HFFc6 (cell line): ENCODE measurements around the gene TLE4. TPM values are rescaled to one million over a fixed set of nuclear protein-coding genes. Genes with fewer than 3 reads are reported as not detected.

ENCODE experiments used
- DNase-seq: peaks from one replicate; pipeline ENCODE4 v3.0.0-alpha.2; 2018
- H3K27ac Mint-ChIP-seq: 2 replicates; pipeline ENCODE4 v1.8.0; 2020; ENCODE audit warnings: mild to moderate bottlenecking, mixed read lengths
- H3K27me3 Mint-ChIP-seq: 2 replicates; pipeline ENCODE4 v1.8.0; 2021; ENCODE audit warnings: mild to moderate bottlenecking, moderate library complexity, mixed read lengths; ENCODE audit not compliant: insufficient read depth
- H3K36me3 Mint-ChIP-seq: 2 replicates; pipeline ENCODE4 v1.8.0; 2021; ENCODE audit warnings: low read depth, mixed read lengths
- H3K4me1 Mint-ChIP-seq: 2 replicates; pipeline ENCODE4 v1.8.0; 2020; ENCODE audit warnings: low read depth, mixed read lengths
- H3K4me3 Mint-ChIP-seq: 2 replicates; pipeline ENCODE4 v1.8.0; 2020; ENCODE audit warnings: mild to moderate bottlenecking, moderate library complexity, mixed read lengths
- H3K9me3 Mint-ChIP-seq: 2 replicates; pipeline ENCODE4 v1.8.0; 2020; ENCODE audit warnings: mild to moderate bottlenecking, mixed read lengths
- total RNA-seq, 6 experiments: library from RNA; stranded (reverse); fragmentation: NEBNext Ultra II Directional; extraction: Animal tissue kit (Norgen Biotek cat#: 25700); gene quantifications; 2 replicates in 1 of 6; 3 replicates in 5 of 6; pipeline ENCODE4 v1.2.3, GENCODE V29; 2021
- TF ChIP-seq, protein P1 (sequence below): fragments of 200-600 bp; sonication (generic); IDR thresholded peaks from 2 replicates; pipeline ENCODE4 v1.5.0; 2021; ENCODE audit warnings: antibody characterized with exemption, mild to moderate bottlenecking

TLE4 gene
- total RNA-seq, 6 experiments from 2014 or later: 126 to 186 (median 139) TPM

DNA sequence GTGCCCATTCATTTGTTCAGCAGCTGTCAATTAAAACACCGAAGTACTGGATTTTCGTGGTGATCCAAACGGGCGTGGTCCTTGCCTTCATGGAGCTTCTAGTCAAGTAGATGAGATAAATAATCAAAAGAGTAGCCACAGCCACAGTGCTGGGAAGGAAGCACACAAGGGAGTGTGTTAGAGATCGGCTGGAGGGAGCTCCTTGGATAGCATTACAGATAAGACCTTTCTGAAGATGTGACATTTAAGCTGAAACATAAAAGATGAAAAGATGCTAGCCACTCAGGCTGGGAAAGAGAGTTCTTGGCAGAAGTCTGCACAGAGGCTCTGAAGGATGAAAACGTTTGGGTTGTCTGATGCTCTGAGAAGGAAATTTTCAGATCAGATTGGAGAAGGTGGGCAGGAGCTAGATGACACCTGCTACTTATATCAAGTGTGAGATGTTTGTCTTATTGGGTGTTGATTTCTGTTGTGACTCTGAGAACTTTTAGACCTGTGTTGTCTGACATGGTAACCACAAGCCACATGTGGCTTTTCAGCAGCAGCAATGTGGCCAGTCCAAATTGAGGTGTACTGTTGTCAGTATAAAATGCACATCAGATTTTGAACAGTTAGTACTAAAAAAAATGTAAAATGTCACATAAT is 123.9 kb downstream of the TLE4 start:
- Mint-ChIP-seq H3K4me1 (peaks cover 90% of the 10 kb centered on the region), H3K27me3 (peaks cover 26% of the 10 kb centered on the region), H3K27ac (peak overlapping the region; percentile 63), H3K9me3 (no peaks in the 10 kb centered on the region; the same call in 1 of the 2 replicates), H3K36me3 (peaks cover 57% of the 10 kb centered on the region), H3K4me3 (peak overlapping the region; percentile 27; the same call in 1 of the 2 replicates)
- TF ChIP-seq, protein P1, sequence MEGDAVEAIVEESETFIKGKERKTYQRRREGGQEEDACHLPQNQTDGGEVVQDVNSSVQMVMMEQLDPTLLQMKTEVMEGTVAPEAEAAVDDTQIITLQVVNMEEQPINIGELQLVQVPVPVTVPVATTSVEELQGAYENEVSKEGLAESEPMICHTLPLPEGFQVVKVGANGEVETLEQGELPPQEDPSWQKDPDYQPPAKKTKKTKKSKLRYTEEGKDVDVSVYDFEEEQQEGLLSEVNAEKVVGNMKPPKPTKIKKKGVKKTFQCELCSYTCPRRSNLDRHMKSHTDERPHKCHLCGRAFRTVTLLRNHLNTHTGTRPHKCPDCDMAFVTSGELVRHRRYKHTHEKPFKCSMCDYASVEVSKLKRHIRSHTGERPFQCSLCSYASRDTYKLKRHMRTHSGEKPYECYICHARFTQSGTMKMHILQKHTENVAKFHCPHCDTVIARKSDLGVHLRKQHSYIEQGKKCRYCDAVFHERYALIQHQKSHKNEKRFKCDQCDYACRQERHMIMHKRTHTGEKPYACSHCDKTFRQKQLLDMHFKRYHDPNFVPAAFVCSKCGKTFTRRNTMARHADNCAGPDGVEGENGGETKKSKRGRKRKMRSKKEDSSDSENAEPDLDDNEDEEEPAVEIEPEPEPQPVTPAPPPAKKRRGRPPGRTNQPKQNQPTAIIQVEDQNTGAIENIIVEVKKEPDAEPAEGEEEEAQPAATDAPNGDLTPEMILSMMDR: no peak
- no peak for DNase-seq

DNA sequence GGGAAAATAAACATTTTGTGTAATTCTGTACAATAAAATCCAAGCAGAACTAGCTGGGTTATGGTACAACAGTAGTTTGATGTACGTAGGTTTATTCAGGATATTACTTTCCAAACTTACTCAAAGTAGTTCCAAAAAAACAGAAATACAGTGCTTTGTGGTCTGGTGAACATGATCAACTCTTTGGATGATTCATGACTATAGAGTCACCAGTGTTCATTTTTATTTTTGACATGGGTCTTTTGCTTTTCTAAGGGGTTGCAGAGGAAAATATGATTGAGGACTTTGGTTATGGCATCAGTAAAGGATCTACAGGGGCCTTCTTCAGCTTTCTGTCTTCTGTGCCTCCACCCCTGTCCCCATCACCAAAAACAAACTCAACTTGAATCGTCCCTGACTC is 127.2 kb downstream of the TLE4 start:
- no peak for DNase-seq
- no peak overlapping the region for H3K27ac Mint-ChIP-seq
- no peak overlapping the region for H3K4me3 Mint-ChIP-seq

DNA sequence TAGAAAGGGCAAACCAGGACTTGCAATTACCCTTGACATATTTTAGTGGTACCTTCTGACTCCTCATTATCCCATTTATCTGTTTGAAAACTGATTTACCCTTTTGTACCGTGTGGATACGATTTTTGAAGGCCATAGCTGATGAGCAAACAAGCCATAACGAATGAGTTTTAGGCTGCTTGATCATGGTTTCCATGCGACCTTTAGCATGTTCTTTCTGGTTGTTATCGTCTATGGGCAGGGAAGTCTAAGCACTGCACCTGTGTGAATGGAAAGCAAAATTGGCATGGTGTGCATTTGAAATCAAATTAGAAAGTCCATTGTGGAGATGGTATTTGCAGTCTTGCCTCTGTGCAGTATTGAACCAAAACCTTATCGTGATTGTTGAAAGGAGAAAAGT is 127.7 kb downstream of the TLE4 start:
- Mint-ChIP-seq H3K4me1 (peaks cover 86% of the 10 kb centered on the region), H3K9me3 (no peaks in the 10 kb centered on the region; the same call in 1 of the 2 replicates), H3K27ac (no peak overlapping the region), H3K4me3 (no peak overlapping the region), H3K27me3 (peaks cover 21% of the 10 kb centered on the region), H3K36me3 (peaks cover 61% of the 10 kb centered on the region)
- TF ChIP-seq, protein P1: no peak
- DNase-seq: no peak

More for the DNA sequence above, 127.2 kb downstream of the TLE4 start:
- Mint-ChIP-seq H3K9me3 (no peaks in the 10 kb centered on the region; the same call in 1 of the 2 replicates), H3K27me3 (peaks cover 22% of the 10 kb centered on the region), H3K36me3 (peaks cover 56% of the 10 kb centered on the region), H3K4me1 (peaks cover 90% of the 10 kb centered on the region)
- TF ChIP-seq, protein P1: no peak

DNA sequence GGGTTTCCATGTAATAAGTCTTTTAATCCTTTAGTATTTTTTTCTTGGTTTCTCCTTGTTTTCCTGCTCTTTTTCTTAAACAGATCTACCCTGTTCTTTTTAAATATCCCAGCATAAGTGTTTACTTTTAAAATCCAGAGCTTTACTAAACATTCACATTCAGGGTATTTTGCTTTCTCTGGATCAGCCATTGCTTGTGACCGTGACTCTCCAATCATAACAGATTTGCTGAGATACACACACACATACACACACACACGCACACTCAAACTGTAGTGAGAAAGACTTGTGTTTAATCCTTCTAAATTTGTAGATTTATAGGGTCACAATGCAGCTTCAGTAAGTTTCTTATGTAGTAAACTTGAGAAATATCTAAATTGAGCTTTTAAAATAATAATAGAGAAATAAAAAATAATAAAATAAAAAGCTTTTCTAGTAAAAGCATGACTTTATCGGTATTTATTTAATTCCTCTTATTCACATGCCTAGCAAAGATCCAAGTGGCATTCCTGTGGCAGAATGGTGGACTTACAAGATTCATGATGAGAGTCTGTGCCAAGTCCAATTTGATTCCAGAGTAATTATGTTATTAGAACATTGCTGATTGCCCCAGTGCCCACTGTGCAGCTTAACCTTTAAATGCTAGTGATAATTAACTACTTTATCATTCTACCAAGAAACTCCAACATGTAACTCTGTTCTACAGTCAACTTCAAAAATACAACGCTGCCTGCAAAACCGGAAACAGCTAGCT is 129.0 kb downstream of the TLE4 start:
- Mint-ChIP-seq H3K4me3 (no peak overlapping the region), H3K9me3 (no peaks in the 10 kb centered on the region; the same call in 1 of the 2 replicates), H3K4me1 (peaks cover 80% of the 10 kb centered on the region), H3K27me3 (peaks cover 19% of the 10 kb centered on the region), H3K36me3 (peaks cover 68% of the 10 kb centered on the region), H3K27ac (0 out of 2 replicates have a peak overlapping the region, but pooled peaks have one; percentile 3)
- TF ChIP-seq, protein P1: no peak
- no peak for DNase-seq

DNA sequence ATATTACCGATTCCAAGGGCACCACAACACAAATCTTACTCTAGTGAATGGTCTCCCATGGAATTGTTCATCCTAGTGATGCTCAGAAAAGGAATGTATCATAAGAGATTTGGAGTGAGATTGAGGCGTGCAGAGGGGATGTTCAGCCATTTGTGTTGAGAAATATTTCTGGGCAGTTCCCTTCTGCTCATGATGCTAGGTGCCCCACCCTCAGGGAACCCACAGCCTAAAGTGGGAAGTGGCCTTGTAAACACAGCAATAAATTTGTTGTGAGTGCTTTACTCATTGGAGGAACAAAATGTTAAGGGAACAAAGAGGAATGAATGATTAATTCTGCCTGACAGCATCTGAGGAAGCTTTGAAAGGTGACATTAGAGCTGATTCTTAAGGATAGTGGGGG is 129.9 kb downstream of the TLE4 start:
- TF ChIP-seq, protein P1: no peak
- peaks cover 75% of the 10 kb centered on the region for H3K36me3 Mint-ChIP-seq
- peak; percentile 61 for DNase-seq
- no peaks in the 10 kb centered on the region; the same call in 1 of the 2 replicates for H3K9me3 Mint-ChIP-seq
- H3K4me1 Mint-ChIP-seq: peaks cover 76% of the 10 kb centered on the region
- H3K27me3 Mint-ChIP-seq: peaks cover 19% of the 10 kb centered on the region
- peak overlapping the region; percentile 40; the same call in 1 of the 2 replicates for H3K4me3 Mint-ChIP-seq
- H3K27ac Mint-ChIP-seq: peak overlapping the region; percentile 67
